ENCODE measurements around the gene AOPEP.

The AOPEP gene

GRCh38 chr9:94697972-94698581 is 28.4 kb upstream of the AOPEP start:
- H3K36me3 ChIP-seq (ENCODE audit: control insufficient read depth, insufficient read depth, low read length): no peaks in the 10 kb centered on the region
- no peaks in the 10 kb centered on the region for H3K27me3 ChIP-seq (ENCODE audit: control insufficient read depth, insufficient read depth, low read length)
- H3K4me3 ChIP-seq (ENCODE audit: low read length): no peak overlapping the region
- peaks cover 13% of the 10 kb centered on the region for H3K4me1 ChIP-seq (ENCODE audit: control insufficient read depth, insufficient read depth, low read length)
- no peaks in the 10 kb centered on the region for H3K9me3 ChIP-seq (ENCODE audit: control insufficient read depth, low read length)
- no peak overlapping the region for H3K9ac ChIP-seq (ENCODE audit: low read length)

GRCh38 chr9:94699715-94700373 is 26.7 kb upstream of the AOPEP start:
- no peaks in the 10 kb centered on the region for H3K9me3 ChIP-seq (ENCODE audit: control insufficient read depth, low read length)
- H3K4me3 ChIP-seq (ENCODE audit: low read length): no peak overlapping the region
- peaks cover under 1% of the 10 kb centered on the region for H3K4me1 ChIP-seq (ENCODE audit: control insufficient read depth, insufficient read depth, low read length)
- H3K9ac ChIP-seq (ENCODE audit: low read length): no peak overlapping the region
- H3K27me3 ChIP-seq (ENCODE audit: control insufficient read depth, insufficient read depth, low read length): no peaks in the 10 kb centered on the region
- H3K36me3 ChIP-seq (ENCODE audit: control insufficient read depth, insufficient read depth, low read length): no peaks in the 10 kb centered on the region

GRCh38 chr9:94700445-94700844 is 26.1 kb upstream of the AOPEP start:
- H3K36me3 ChIP-seq (ENCODE audit: control insufficient read depth, insufficient read depth, low read length): no peaks in the 10 kb centered on the region
- H3K4me1 ChIP-seq (ENCODE audit: control insufficient read depth, insufficient read depth, low read length): no peaks in the 10 kb centered on the region
- H3K27me3 ChIP-seq (ENCODE audit: control insufficient read depth, insufficient read depth, low read length): no peaks in the 10 kb centered on the region
- no peak overlapping the region for H3K4me3 ChIP-seq (ENCODE audit: low read length)
- H3K9me3 ChIP-seq (ENCODE audit: control insufficient read depth, low read length): no peaks in the 10 kb centered on the region
- H3K9ac ChIP-seq (ENCODE audit: low read length): no peak overlapping the region

GRCh38 chr9:94703488-94704140 is 22.9 kb upstream of the AOPEP start:
- no peaks in the 10 kb centered on the region for H3K27me3 ChIP-seq (ENCODE audit: control insufficient read depth, insufficient read depth, low read length)
- H3K9me3 ChIP-seq (ENCODE audit: control insufficient read depth, low read length): no peaks in the 10 kb centered on the region
- no peak overlapping the region for H3K9ac ChIP-seq (ENCODE audit: low read length)
- H3K4me3 ChIP-seq (ENCODE audit: low read length): no peak overlapping the region
- no peaks in the 10 kb centered on the region for H3K36me3 ChIP-seq (ENCODE audit: control insufficient read depth, insufficient read depth, low read length)
- no peaks in the 10 kb centered on the region for H3K4me1 ChIP-seq (ENCODE audit: control insufficient read depth, insufficient read depth, low read length)

GRCh38 chr9:94705162-94705702 is 21.3 kb upstream of the AOPEP start:
- no peak overlapping the region for H3K9ac ChIP-seq (ENCODE audit: low read length)
- H3K4me3 ChIP-seq (ENCODE audit: low read length): no peak overlapping the region
- no peaks in the 10 kb centered on the region for H3K36me3 ChIP-seq (ENCODE audit: control insufficient read depth, insufficient read depth, low read length)
- no peaks in the 10 kb centered on the region for H3K4me1 ChIP-seq (ENCODE audit: control insufficient read depth, insufficient read depth, low read length)
- H3K9me3 ChIP-seq (ENCODE audit: control insufficient read depth, low read length): no peaks in the 10 kb centered on the region
- H3K27me3 ChIP-seq (ENCODE audit: control insufficient read depth, insufficient read depth, low read length): no peaks in the 10 kb centered on the region

- no peak overlapping the region for H3K9ac ChIP-seq (ENCODE audit: low read length)
- no peaks in the 10 kb centered on the region for H3K9me3 ChIP-seq (ENCODE audit: control insufficient read depth, low read length)
- no peaks in the 10 kb centered on the region for H3K4me1 ChIP-seq (ENCODE audit: control insufficient read depth, insufficient read depth, low read length)
- no peaks in the 10 kb centered on the region for H3K36me3 ChIP-seq (ENCODE audit: control insufficient read depth, insufficient read depth, low read length)
- H3K4me3 ChIP-seq (ENCODE audit: low read length): no peak overlapping the region
- no peaks in the 10 kb centered on the region for H3K27me3 ChIP-seq (ENCODE audit: control insufficient read depth, insufficient read depth, low read length)
Observed at GRCh38 chr9:94706922-94707321, 19.6 kb upstream of the AOPEP start.

- no peak overlapping the region for H3K4me3 ChIP-seq (ENCODE audit: low read length)
- H3K4me1 ChIP-seq (ENCODE audit: control insufficient read depth, insufficient read depth, low read length): no peaks in the 10 kb centered on the region
- H3K36me3 ChIP-seq (ENCODE audit: control insufficient read depth, insufficient read depth, low read length): no peaks in the 10 kb centered on the region
- H3K9ac ChIP-seq (ENCODE audit: low read length): no peak overlapping the region
- no peaks in the 10 kb centered on the region for H3K9me3 ChIP-seq (ENCODE audit: control insufficient read depth, low read length)
- no peaks in the 10 kb centered on the region for H3K27me3 ChIP-seq (ENCODE audit: control insufficient read depth, insufficient read depth, low read length)
Observed at GRCh38 chr9:94713436-94714215, 12.9 kb upstream of the AOPEP start.

GRCh38 chr9:94714494-94714893 is 12.0 kb upstream of the AOPEP start:
- H3K9ac ChIP-seq (ENCODE audit: low read length): no peak overlapping the region
- H3K9me3 ChIP-seq (ENCODE audit: control insufficient read depth, low read length): no peaks in the 10 kb centered on the region
- H3K4me1 ChIP-seq (ENCODE audit: control insufficient read depth, insufficient read depth, low read length): no peaks in the 10 kb centered on the region
- H3K4me3 ChIP-seq (ENCODE audit: low read length): no peak overlapping the region
- no peaks in the 10 kb centered on the region for H3K27me3 ChIP-seq (ENCODE audit: control insufficient read depth, insufficient read depth, low read length)
- H3K36me3 ChIP-seq (ENCODE audit: control insufficient read depth, insufficient read depth, low read length): no peaks in the 10 kb centered on the region

- H3K4me1 ChIP-seq (ENCODE audit: control insufficient read depth, insufficient read depth, low read length): no peaks in the 10 kb centered on the region
- no peaks in the 10 kb centered on the region for H3K36me3 ChIP-seq (ENCODE audit: control insufficient read depth, insufficient read depth, low read length)
- H3K9ac ChIP-seq (ENCODE audit: low read length): no peak overlapping the region
- H3K9me3 ChIP-seq (ENCODE audit: control insufficient read depth, low read length): no peaks in the 10 kb centered on the region
- no peaks in the 10 kb centered on the region for H3K27me3 ChIP-seq (ENCODE audit: control insufficient read depth, insufficient read depth, low read length)
- no peak overlapping the region for H3K4me3 ChIP-seq (ENCODE audit: low read length)
Observed at GRCh38 chr9:94717761-94718160, 8.7 kb upstream of the AOPEP start.

- Histone ChIP-seq H3K36me3 (ENCODE audit: control insufficient read depth, insufficient read depth, low read length) (no peaks in the 10 kb centered on the region), H3K9me3 (ENCODE audit: control insufficient read depth, low read length) (no peaks in the 10 kb centered on the region), H3K4me3 (ENCODE audit: low read length) (no peak overlapping the region), H3K4me1 (ENCODE audit: control insufficient read depth, insufficient read depth, low read length) (no peaks in the 10 kb centered on the region), H3K27me3 (ENCODE audit: control insufficient read depth, insufficient read depth, low read length) (no peaks in the 10 kb centered on the region), H3K9ac (ENCODE audit: low read length) (no peak overlapping the region)
Observed at GRCh38 chr9:94718936-94719335, 7.6 kb upstream of the AOPEP start.

GRCh38 chr9:94719878-94720277 is 6.6 kb upstream of the AOPEP start:
- Histone ChIP-seq H3K9ac (ENCODE audit: low read length) (no peak overlapping the region), H3K4me1 (ENCODE audit: control insufficient read depth, insufficient read depth, low read length) (no peaks in the 10 kb centered on the region), H3K9me3 (ENCODE audit: control insufficient read depth, low read length) (no peaks in the 10 kb centered on the region), H3K4me3 (ENCODE audit: low read length) (no peak overlapping the region), H3K27me3 (ENCODE audit: control insufficient read depth, insufficient read depth, low read length) (no peaks in the 10 kb centered on the region), H3K36me3 (ENCODE audit: control insufficient read depth, insufficient read depth, low read length) (no peaks in the 10 kb centered on the region)
